A204.1 (cell line): ENCODE data around the gene DSG4.

Experiments
- FAIRE-seq: peaks from 2 replicates; lab custom pipeline; 2012; peaks lifted over from hg19 to GRCh38; lab: Jason Lieb, UNC

DSG4 gene

DNA sequence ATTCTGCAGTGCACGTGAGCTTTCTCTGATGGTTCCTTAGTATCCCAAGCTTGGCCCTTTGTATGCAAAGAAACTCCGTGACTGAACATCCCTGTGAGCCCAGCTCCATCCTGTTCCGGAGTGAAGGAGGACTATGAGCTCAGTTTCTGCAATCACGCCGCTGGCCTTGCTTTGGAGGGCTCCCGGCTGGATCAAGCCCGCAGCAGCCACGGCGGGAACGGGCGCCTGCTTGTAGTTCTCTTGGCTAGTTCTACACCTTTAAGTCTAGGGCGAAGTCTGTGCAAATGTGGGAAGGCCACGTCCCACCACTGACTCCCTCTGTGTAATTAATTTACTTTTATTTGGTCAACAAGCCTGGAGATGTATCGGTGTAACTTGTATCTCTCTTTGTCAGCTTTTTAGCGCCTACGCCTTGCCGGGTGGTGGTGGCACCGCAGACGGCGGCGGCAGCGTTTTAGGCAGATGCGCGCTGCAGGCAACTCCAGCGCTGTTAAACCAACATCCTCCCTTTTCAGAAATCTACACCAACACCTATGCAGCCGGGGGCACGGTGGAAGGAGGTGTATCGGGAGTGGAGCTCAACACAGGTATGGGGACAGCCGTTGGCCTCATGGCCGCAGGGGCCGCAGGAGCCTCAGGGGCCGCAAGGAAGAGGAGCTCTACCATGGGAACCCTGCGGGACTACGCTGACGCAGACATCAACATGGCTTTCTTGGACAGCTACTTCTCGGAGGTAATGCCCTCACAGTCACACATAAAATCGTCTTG lies 34.3 kb downstream of the DSG4 start:
- no peak for FAIRE-seq

DNA sequence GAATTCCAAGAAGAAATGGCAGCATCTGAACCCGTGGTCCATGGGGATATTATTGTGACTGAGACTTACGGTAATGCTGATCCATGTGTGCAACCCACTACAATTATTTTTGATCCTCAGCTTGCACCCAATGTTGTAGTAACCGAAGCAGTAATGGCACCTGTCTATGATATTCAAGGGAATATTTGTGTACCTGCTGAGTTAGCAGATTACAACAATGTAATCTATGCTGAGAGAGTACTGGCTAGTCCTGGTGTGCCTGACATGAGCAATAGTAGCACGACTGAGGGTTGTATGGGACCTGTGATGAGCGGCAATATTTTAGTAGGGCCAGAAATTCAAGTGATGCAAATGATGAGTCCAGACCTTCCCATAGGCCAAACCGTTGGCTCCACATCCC lies 36.6 kb downstream of the DSG4 start:
- no peak for FAIRE-seq

GRCh38 chr18:31417850-31418249 lies 41.3 kb downstream of the DSG4 start:
- no peak for FAIRE-seq

GRCh38 chr18:31419457-31419932 lies 42.9 kb downstream of the DSG4 start:
- FAIRE-seq, result no peak

GRCh38 chr18:31420032-31420431 lies 43.5 kb downstream of the DSG4 start:
- FAIRE-seq, result no peak

GRCh38 chr18:31420524-31420923 lies 43.9 kb downstream of the DSG4 start:
- FAIRE-seq, result no peak

GRCh38 chr18:31424383-31424988 lies 47.9 kb downstream of the DSG4 start:
- FAIRE-seq, result no peak

- no peak for FAIRE-seq
Observed at GRCh38 chr18:31426021-31426420, 49.4 kb downstream of the DSG4 start.

- FAIRE-seq, result no peak
Observed at GRCh38 chr18:31426871-31427406, 50.4 kb downstream of the DSG4 start.

- no peak for FAIRE-seq
Observed at GRCh38 chr18:31428211-31428610, 51.6 kb downstream of the DSG4 start.

DNA sequence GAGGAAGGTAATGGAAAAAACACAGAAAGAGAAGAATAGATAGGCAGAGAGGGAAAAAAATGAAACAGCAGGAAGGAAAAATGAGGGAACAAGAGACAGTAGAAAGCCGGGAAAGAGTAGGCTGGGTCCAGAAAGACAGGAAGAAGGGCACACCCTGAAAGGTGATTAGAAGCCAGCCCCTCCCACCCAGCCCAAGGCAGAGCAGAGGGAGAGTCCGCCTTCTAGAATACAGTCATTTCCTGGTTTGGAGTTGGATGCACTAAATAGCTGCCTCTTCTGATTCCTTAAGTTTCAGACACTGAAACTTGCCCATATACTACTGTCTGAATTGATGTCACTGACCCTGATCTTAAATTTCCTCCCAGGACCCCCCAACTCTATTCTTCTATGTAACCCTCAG lies 53.0 kb downstream of the DSG4 start:
- FAIRE-seq, result no peak

DNA sequence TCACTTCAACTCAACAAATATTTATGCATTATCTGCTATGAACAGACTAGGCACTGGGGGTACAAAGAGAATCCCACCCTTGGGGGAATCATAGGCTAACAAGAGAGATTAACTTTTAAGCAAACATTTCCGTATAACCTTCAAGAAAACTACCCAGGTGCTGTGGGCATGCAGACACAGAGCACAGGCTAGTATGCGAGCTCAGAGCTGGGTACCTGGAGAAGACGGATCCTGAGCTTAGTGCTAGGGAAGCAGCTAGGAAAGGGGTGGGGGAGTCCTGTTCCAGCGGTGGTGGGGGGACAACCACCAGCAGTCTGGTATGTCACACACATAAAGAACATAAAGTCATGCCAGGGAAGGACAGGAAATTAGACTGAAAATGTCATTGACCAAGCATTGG lies 53.5 kb downstream of the DSG4 start:
- no peak for FAIRE-seq

DNA sequence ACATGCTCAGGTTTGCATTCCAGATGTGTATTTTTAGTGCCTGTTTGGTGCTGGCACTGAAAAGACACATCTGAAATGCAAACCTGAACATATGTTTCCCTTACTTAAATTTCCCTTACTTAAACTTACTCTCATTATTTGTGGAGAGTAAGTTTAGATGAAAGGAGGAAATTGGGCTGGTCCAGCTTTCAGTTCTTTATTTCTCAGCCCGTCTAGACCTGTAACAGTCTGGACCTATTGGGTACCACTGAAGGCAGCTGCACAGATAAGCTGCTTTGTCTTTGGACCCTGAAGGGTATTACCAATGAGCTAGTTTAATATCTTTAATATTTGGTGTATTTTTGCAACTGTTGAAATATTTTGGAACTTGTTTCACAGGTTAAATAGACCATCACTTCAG lies 54.0 kb downstream of the DSG4 start:
- FAIRE-seq, result no peak

- FAIRE-seq, result no peak
Observed at GRCh38 chr18:31432316-31432715, 55.7 kb downstream of the DSG4 start.

- FAIRE-seq, result no peak
Observed at GRCh38 chr18:31436825-31437224, 60.2 kb downstream of the DSG4 start.

DNA sequence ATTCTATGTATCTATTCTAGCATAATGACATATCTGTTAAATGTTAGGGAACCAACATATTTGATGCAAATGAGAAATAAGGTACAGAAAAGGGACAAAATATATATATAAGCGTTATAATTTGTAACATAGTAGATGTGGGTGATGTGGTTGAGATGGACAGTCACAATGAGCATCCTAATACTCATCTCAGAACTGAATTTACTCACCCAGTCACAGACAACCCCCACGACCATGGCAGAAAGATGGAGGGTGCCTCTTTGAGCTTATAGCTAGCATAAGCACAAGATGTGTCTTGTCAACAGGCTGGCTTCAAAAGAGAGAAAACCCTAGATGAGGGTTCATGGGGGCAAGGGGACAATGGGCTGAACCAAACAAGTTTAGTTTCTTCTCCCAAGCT lies 61.8 kb downstream of the DSG4 start:
- no peak for FAIRE-seq

- FAIRE-seq, result no peak
Observed at GRCh38 chr18:31439807-31440325, 63.3 kb downstream of the DSG4 start.

- FAIRE-seq, result no peak
Observed at GRCh38 chr18:31440787-31441186, 64.2 kb downstream of the DSG4 start.

GRCh38 chr18:31441493-31441892 lies 64.9 kb downstream of the DSG4 start:
- FAIRE-seq, result no peak

- no peak for FAIRE-seq
Observed at GRCh38 chr18:31444142-31444541, 67.6 kb downstream of the DSG4 start.

GRCh38 chr18:31445908-31446307 lies 69.3 kb downstream of the DSG4 start:
- FAIRE-seq, result no peak

DNA sequence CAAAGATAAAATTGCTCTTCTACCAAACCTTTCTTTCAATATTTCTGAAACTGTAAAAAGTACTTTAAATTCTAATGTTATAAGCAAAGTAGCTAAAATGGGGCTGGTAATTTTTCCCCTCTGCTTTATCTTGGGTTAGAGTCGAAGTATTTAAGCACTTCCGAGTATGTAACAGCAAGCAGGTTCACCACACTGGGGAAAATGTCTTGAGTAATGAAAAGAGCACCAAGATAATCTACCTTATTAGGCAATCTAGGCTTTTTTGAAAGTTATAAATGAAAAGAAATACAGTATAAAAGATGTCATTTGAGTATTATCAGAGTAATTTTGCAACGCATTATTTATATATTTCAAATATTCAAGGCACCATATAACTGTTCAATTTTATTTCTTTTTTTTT lies 70.3 kb downstream of the DSG4 start:
- FAIRE-seq, result no peak

GRCh38 chr18:31447530-31448191 lies 71.1 kb downstream of the DSG4 start, which contains the start of gene DSG3:
Gene DSG3, plus strand, starts transcription at chr18:31447741. Its CDS starts 137 bp downstream, at chr18:31447878.
- FAIRE-seq, result no peak
